Effector memory CD4-positive, alpha-beta T cell (primary cell): Measurements from ENCODE around the gene IL9.

Experiments
- DNase-seq, 3 donors: peaks; one replicate each; pipeline ENCODE4 v3.0.0-alpha.2; 2020
- H3K27ac ChIP-seq: 2 replicates; pipeline ENCODE4 v1.7.0; 2013; ENCODE audit warnings: mild to moderate bottlenecking, low read length, moderate library complexity; ENCODE audit not compliant: insufficient read depth, poor library complexity, severe bottlenecking
- H3K27me3 ChIP-seq: replicated peaks from 2 replicates; pipeline ENCODE4 v1.7.0; 2013; ENCODE audit warnings: mild to moderate bottlenecking, low read length; ENCODE audit not compliant: insufficient read depth, control insufficient read depth, poor library complexity, severe bottlenecking
- H3K36me3 ChIP-seq: 2 replicates; pipeline ENCODE4 v1.7.0; 2013; ENCODE audit warnings: mild to moderate bottlenecking, low read length, moderate library complexity; ENCODE audit not compliant: control insufficient read depth, insufficient read depth
- H3K4me1 ChIP-seq: 2 replicates; pipeline ENCODE4 v1.7.0; 2013; ENCODE audit warnings: low read length, mild to moderate bottlenecking; ENCODE audit not compliant: control insufficient read depth, insufficient read depth, poor library complexity, severe bottlenecking
- H3K4me3 ChIP-seq: 2 replicates; pipeline ENCODE4 v1.7.0; 2013; ENCODE audit warnings: low read length, low read depth, mild to moderate bottlenecking; ENCODE audit not compliant: insufficient read depth, poor library complexity, severe bottlenecking
- H3K9me3 ChIP-seq: 2 replicates; pipeline ENCODE4 v1.7.0; 2013; ENCODE audit warnings: mild to moderate bottlenecking, low read length, moderate library complexity; ENCODE audit not compliant: control insufficient read depth

IL9 gene

GRCh38 chr5:135874461-135874860, 21.2 kb downstream of the IL9 start:
- Histone ChIP-seq H3K36me3 (no peaks in the 10 kb centered on the region), H3K27me3 (no peaks in the 10 kb centered on the region), H3K4me1 (no peaks in the 10 kb centered on the region), H3K27ac (no peak overlapping the region), H3K4me3 (no peak overlapping the region), H3K9me3 (no peaks in the 10 kb centered on the region)
- DNase-seq, result no peak

DNA sequence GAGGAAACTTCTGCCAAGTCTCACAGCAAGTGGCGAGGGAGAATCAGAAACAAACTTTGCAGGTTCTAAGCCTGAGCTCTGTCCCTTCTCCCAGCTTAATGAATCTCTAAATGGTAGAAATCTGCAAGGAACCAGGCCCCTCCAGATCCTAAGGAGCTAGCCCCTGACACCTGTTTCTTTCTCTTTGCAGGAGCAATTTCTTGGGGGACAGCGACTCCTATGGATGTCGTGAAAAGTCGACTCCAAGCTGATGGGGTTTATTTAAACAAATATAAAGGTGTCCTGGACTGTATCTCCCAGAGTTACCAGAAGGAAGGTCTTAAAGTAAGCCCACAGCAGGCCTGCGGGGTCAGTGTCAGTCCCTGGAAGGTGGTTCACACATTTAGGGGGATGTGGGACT, 21.8 kb downstream of the IL9 start:
- DNase-seq, result no peak
- H3K9me3 ChIP-seq, result no peaks in the 10 kb centered on the region
- no peaks in the 10 kb centered on the region for H3K36me3 ChIP-seq

GRCh38 chr5:135871268-135871915, 24.2 kb downstream of the IL9 start:
- no peak overlapping the region for H3K27ac ChIP-seq
- no peaks in the 10 kb centered on the region for H3K36me3 ChIP-seq
- H3K9me3 ChIP-seq, result no peaks in the 10 kb centered on the region
- no peaks in the 10 kb centered on the region for H3K27me3 ChIP-seq
- no peak overlapping the region for H3K4me3 ChIP-seq
- no peaks in the 10 kb centered on the region for H3K4me1 ChIP-seq
- DNase-seq, result no peak

More for the DNA sequence above, 21.8 kb downstream of the IL9 start:
- Histone ChIP-seq H3K4me1 (no peaks in the 10 kb centered on the region), H3K27ac (no peak overlapping the region), H3K4me3 (no peak overlapping the region), H3K27me3 (no peaks in the 10 kb centered on the region)

DNA sequence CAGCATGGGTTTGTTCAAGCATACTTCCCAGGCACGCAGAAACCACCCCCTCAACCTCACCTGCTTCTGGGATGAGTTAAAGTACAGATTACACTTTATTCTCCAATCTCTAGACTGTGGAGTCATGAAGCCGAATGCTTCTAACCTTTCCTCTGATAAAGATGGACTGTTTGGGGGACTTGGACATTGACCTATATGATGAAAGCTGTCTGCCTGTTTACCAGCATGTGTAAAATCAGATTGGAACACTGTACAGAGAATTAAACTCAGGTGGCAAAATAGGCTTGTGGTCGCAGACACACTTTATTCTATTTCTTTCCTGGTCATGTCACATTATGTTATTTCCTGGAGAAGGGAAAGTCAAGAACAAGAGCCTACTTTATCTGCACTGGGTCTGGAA, 25.7 kb downstream of the IL9 start:
- H3K36me3 ChIP-seq, result no peaks in the 10 kb centered on the region
- DNase-seq, result no peak

DNA sequence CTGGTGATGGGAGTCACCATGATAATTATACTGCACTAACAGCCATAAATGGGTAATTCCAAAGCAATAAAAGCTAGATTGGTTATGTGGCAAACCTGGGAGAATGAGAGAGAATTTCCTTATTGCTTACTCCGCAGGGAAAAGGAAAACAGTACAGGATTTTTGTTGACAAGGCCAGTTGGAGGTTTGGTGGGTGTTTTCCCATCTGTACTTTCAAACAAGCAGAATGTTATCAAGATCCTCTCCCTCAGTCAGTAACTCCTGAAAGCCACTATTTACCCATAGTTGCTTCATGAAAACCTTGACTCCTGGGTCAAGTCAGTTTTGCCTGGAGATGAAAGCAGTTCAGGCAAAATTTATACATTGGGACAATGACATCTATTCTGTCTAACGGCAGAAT, 26.4 kb downstream of the IL9 start:
- Histone ChIP-seq H3K27me3 (no peaks in the 10 kb centered on the region), H3K9me3 (no peaks in the 10 kb centered on the region), H3K27ac (no peak overlapping the region), H3K36me3 (no peaks in the 10 kb centered on the region), H3K4me3 (no peak overlapping the region), H3K4me1 (no peaks in the 10 kb centered on the region)
- DNase-seq, result no peak

More for the DNA sequence above, 25.7 kb downstream of the IL9 start:
- Histone ChIP-seq H3K9me3 (no peaks in the 10 kb centered on the region), H3K27me3 (no peaks in the 10 kb centered on the region), H3K4me1 (no peaks in the 10 kb centered on the region), H3K4me3 (no peak overlapping the region), H3K27ac (no peak overlapping the region)

- DNase-seq, result no peak
- H3K4me3 ChIP-seq, result no peak overlapping the region
- H3K4me1 ChIP-seq, result no peaks in the 10 kb centered on the region
- H3K27ac ChIP-seq, result no peak overlapping the region
- H3K27me3 ChIP-seq, result no peaks in the 10 kb centered on the region
- no peaks in the 10 kb centered on the region for H3K36me3 ChIP-seq
- no peaks in the 10 kb centered on the region for H3K9me3 ChIP-seq
Measured at GRCh38 chr5:135868681-135869080, 27.0 kb downstream of the IL9 start.

- Histone ChIP-seq H3K27ac (no peak overlapping the region), H3K4me3 (no peak overlapping the region), H3K27me3 (no peaks in the 10 kb centered on the region), H3K36me3 (no peaks in the 10 kb centered on the region), H3K4me1 (no peaks in the 10 kb centered on the region), H3K9me3 (no peaks in the 10 kb centered on the region)
- DNase-seq, result no peak
Measured at GRCh38 chr5:135867599-135867998, 28.0 kb downstream of the IL9 start.

- H3K4me3 ChIP-seq, result no peak overlapping the region
- DNase-seq, result no peak
- no peak overlapping the region for H3K27ac ChIP-seq
Measured at GRCh38 chr5:135866016-135866415, 29.6 kb downstream of the IL9 start.

GRCh38 chr5:135864503-135865435, 30.9 kb downstream of the IL9 start:
- Histone ChIP-seq H3K4me1 (no peaks in the 10 kb centered on the region), H3K27me3 (no peaks in the 10 kb centered on the region), H3K4me3 (no peak overlapping the region), H3K27ac (no peak overlapping the region), H3K36me3 (no peaks in the 10 kb centered on the region), H3K9me3 (no peaks in the 10 kb centered on the region)
- DNase-seq, result no peak

More at GRCh38 chr5:135866016-135866415, 29.6 kb downstream of the IL9 start:
- H3K9me3 ChIP-seq, result no peaks in the 10 kb centered on the region
- H3K4me1 ChIP-seq, result no peaks in the 10 kb centered on the region
- no peaks in the 10 kb centered on the region for H3K36me3 ChIP-seq
- no peaks in the 10 kb centered on the region for H3K27me3 ChIP-seq

DNA sequence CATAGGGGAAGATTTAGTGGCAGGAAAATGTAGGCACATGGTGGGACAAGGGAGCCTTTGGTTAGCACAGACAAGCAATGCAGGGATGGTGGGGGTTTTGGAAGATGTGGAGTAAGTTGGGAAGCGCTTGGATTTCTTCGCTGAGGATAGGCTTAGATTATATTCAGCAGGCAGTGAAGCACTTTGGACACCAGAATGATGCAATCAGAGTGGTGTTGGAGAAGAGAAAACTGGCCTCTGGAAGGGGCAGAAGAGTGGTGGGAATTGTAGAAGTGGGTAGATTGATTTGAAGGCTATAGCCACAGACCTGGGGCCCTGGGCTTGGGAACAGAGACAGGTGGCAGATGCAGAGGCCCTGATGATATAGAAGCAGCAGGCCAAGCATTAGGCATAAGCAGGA, 32.9 kb downstream of the IL9 start:
- no peak for DNase-seq
- Histone ChIP-seq H3K36me3 (no peaks in the 10 kb centered on the region), H3K27me3 (no peaks in the 10 kb centered on the region), H3K4me3 (no peak overlapping the region), H3K4me1 (no peaks in the 10 kb centered on the region), H3K9me3 (no peaks in the 10 kb centered on the region), H3K27ac (no peak overlapping the region)
